ENCODE data around the gene B4GALT2.

The B4GALT2 gene

DNA sequence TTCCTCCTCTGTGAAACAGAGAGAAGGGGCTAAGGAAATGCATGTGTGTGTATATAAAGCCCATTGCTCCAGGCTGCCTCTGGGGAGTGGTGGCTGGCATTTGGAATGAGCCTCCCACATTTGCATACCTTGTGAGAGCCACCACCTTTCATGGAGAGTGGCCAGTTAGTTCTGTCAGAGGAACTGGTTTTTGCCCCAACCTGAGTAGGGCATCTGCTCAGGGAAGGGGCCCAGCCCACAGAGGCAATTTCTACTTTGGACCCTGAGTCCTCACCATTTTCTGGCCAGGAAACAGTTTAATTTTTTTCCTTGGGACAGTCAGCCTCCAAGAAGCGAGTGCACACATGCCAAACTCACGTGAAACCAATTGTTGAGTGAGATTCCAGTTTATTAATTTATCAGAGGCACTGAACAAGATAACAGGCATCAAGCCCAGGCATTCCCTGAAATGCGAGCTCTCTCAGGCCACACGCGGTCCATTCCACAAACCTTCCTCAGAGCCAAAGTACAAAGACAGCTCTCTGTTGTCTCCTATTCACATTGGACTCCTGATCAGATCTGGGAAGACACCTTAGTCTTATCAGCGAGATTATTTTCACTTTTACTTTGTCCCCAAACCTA is 53.3 kb downstream of the B4GALT2 start:
- DNase-seq = no peak

DNA sequence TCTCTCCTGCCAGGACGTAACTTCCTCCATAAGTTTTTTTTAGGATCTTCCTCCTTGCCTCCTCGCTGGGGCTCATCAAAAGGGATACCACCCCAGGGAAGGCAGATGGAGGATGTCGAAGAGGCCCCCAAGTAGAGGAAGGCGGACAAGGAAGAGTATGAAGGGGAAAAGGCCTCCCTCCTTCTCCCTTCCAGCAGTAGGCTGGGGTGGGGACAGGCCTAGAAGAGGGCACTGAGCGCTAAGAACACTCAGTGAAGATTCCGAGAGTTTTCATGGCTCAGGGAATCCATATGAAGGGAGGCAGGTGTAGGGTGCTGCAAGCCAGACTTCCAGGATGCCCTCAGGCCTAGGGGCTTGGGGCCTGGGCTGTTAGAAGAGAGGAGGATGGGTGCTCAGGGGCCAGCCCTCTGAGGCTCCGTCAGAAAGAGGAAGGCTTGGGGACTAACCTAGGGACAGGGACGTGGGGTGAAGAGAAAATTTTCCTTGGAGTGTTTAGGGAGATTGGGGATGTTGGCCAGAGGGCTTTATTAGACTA is 54.1 kb downstream of the B4GALT2 start:
- no peak for DNase-seq

DNA sequence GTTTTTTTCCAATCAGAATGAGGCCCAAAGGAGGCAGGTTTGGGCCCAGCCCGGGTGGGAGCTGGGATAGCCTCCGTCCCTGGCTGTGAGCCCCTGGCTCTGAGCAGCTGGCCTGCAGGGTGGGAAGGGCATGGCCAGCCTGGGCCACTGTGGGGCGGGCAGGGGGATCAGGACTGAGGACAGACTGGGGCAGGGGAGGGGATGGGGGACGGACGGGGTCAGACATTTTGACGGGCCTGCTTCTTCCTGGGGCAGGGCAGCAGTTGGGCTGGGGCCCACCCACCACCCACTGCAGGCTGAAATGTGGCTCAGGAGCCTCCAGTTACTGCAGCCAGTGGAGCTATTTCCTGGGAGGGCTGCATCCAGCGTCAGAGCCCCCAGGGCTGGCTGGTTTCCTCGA is 54.7 kb downstream of the B4GALT2 start:
- DNase-seq = no peak

DNA sequence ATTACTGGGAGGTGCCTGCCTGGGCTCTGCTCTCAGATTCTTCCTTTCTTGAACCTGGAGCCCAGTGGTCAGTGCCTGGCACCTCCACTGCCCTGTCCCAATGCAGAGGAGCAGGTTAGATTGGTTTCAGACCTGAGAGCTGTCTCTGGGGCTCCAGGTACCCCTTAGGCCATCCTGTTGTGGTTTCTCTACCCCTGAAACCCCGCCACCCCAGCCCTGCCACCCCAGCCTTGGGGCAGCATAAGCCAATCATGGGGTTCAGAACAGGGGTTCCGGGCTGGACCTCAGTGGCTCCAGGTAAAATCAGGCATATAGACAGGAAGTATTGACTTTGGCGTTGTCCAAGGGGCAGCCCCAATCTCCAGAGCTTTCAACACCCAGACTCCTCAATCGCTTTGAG is 55.4 kb downstream of the B4GALT2 start:
- no peak for DNase-seq

DNA sequence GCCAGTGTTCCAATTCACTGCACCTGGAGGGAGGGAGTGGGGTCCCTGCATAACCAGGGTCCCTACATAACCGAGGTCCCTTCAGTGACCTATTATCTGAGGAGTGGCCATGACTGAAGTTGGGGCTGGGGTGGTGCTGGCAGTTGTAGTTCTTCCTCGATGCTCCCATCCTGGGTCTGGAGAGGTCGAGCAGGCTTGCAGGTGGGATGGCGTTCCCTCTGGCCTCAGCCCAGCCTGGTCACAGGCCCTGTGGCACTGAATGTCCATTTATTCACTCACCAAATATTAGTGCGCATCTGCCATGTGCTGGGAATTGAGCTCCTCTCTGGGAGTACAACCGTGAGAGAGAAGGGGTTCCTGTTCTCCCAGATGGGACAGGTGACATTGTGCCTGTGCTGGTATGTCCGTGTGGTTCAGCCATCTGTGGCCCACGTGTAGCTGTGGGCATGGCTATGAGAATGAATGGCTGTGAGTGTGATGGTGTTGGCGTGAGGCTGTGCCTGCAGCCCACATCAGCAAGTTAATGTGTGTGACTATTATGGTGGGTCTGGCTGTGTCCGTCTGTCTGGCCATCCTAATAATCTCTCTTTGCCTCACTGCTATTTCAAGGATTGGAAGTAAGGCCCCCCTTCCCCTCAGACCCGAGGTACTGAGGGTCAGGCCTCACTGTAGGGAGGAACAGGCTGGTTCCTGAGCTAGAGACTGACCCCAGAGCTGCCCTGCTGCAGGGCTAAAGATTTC is 56.1 kb downstream of the B4GALT2 start:
- DNase-seq = no peak

DNA sequence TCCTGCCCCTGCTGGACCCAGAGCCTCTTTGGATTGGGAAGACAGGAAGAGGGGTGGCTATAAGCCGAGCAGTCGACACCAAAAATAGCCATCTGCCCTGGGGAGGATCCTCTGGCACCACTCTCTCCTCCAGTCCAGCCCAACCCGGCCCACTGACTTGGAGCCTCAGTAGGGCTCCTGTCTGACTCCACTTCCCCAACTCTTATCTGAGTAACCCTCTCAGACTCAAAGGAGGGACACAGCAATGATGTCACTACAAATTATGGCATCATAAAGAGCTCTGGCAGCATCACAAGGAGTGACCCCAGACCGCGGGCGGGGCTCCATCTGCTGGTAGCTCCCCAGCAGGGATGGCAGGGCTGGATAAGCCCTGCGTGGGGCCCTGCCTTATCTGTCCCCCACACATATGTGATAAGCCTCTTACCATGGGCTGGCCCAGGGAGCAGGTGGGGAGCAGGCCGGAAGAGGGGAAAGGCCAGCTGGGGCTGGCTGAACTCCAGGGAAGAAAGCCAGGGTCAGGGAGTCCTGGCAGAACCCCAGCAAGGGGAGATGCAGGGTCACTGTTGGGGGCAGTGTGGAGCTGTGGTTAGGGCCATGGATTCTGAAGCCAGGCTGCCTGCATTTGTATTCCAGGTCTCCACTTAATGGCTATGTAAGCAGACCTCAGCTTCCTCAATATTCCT is 56.9 kb downstream of the B4GALT2 start:
- no peak for DNase-seq

DNA sequence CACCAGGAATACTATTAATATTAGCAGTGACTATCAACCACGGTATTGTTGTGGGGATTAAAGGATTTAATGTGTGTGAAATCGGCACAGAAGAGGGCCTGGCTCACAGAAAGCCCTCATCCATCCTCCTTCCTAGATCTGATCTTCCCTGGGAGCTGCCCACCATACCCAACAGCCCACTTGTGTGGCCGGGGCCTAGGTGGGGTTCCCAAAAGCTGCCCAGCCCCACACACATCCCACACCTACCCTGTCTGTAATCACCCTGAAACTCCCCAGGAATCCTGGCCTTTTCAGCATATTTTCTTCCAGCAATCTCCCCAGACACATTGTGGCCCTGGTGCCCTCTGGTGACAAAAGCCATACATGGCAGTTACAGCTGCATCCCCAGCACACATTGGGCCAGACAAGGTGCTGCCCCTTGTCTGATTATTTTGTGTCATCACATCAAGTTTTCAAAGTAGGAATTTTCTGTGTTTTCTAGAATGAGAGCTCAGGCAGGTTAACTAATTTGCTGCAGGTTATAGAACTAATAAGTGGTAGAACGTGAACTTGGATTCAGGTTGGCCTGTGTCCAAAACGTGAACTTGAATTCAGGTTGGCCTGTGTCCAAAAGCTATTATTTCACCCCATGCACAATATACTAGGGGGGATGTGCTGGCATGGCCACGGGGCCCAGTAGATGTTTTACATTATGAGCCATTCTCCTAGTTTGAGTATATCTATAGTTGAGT is 57.6 kb downstream of the B4GALT2 start:
- DNase-seq = no peak

DNA sequence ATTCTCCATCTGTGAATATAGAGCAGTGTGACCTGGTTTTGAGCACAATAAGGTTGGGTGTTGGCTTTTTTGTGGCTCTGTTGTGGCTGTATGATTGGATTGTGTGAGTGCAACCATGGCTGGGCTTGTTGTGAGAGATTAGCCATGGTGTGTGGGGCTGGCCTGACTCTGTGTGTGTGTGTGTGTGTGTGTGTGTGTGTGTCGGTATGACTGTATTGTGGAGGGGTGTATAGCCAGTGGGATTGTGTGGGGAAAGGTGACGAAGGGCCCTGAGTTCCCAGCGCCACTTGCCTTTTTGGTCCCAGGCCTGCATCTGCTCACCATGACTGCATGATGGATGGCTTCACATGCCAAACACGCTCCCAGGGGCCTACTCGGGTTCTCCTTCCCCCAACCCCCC is 58.1 kb downstream of the B4GALT2 start:
- no peak for DNase-seq

DNA sequence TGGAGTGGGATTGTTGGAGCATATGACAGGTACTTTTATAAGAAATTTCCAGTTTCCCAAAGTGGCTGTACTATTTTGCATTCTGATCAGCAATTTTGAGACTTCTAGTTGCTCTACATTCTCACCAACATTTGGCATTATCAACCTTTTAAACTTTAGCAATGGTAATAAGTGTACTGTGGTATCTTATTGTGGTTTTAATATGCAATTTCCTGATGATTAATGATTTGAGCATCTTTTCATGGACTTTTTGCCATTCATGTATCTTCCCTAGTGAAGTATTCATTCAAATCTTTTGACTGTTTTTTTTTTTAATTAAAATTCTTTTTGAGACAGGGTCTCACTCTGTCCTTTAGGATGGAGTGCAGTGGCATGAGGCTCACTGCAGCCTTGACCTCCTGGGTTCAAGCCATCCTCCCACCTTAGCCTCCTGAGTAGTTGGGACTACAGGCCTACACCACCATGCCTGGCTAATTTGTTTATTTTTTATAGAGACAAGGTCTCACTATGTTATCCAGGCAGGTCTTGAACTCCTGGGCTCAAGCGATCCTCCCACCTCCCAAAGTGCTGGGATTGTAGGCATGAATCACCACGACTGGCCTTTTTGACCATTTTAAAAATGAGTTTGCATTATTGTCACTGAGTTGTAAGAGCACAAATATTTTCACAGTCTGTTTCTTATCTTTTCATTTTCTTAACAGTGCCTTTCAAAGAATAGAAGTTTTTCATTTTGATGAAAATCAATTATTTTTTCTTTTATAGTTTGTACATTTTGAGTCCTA is 60.1 kb downstream of the B4GALT2 start:
- no peak for DNase-seq

DNA sequence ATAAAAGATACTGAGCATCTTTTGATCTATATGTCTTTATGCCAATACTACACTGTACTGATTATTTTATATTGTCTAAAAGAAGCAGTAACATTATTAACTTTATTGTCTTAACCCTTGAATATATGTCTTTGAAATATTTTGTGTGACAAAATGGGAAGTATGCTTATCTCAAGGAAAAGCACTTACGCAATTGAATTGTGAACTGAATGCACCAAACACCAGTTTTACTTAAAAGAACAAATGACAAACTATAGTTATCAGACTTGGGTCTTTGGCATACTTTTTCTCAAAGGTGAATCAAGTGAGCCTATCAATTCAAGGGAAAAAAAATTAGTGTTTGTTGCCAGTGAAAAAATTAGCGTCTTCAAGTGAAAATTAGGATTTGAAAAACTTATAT is 61.4 kb downstream of the B4GALT2 start:
- no peak for DNase-seq

All from 8988T (cell line).